NOMO-1 treated with dmso at 0.1 percent for 144 hours (cell line): ENCODE measurements around the gene ZNF343.

Source experiments
- DNase-seq: peaks from one replicate; lab custom pipeline; 2025; ENCODE audit not compliant: unreplicated experiment; lab: John Stamatoyannopoulos, UW

ZNF343 gene

GRCh38 chr20:2475850-2476741, 32.6 kb downstream of the ZNF343 start:
- no peak for DNase-seq

GRCh38 chr20:2473516-2473915, 35.2 kb downstream of the ZNF343 start:
- DNase-seq, result no peak

- peak; percentile 100 for DNase-seq
These were observed 38.1 kb downstream of the ZNF343 start, which contains the start of gene SNRPB for GRCh38 chr20:2470423-2471193. Gene SNRPB (minus strand): TSS chr20:2470789. CDS start chr20:2470690, 99 bp downstream.

GRCh38 chr20:2469991-2470422, 38.7 kb downstream of the ZNF343 start:
- DNase-seq, result peak; percentile 68

- no peak for DNase-seq
These were observed 39.9 kb downstream of the ZNF343 start for GRCh38 chr20:2468581-2469407.

- no peak for DNase-seq
These were observed 41.3 kb downstream of the ZNF343 start for GRCh38 chr20:2467412-2467811.

- no peak for DNase-seq
These were observed 43.6 kb downstream of the ZNF343 start for GRCh38 chr20:2465100-2465499.

- no peak for DNase-seq
These were observed 44.9 kb downstream of the ZNF343 start for GRCh38 chr20:2463616-2464365.

- DNase-seq, result no peak
These were observed 46.2 kb downstream of the ZNF343 start for GRCh38 chr20:2462484-2462883.

- DNase-seq, result no peak
These were observed 47.8 kb downstream of the ZNF343 start for GRCh38 chr20:2460752-2461424.

GRCh38 chr20:2459981-2460751, 48.5 kb downstream of the ZNF343 start:
- DNase-seq, result no peak

- no peak for DNase-seq
These were observed 49.7 kb downstream of the ZNF343 start for GRCh38 chr20:2458919-2459499.

- DNase-seq, result no peak
These were observed 52.8 kb downstream of the ZNF343 start for GRCh38 chr20:2455771-2456497.

- no peak for DNase-seq
These were observed 54.9 kb downstream of the ZNF343 start for GRCh38 chr20:2453792-2454191.

GRCh38 chr20:2451939-2452732, 56.6 kb downstream of the ZNF343 start:
- peak; percentile 52 for DNase-seq

- no peak for DNase-seq
These were observed 57.3 kb downstream of the ZNF343 start for GRCh38 chr20:2451422-2451821.

- DNase-seq, result no peak
These were observed 59.3 kb downstream of the ZNF343 start for GRCh38 chr20:2449386-2449785.
